GM12878 (cell line): ENCODE results near the gene NRXN3. TPM values are rescaled to one million over a fixed set of nuclear protein-coding genes. Genes with fewer than 3 reads are reported as not detected.

ENCODE experiments used
- ATAC-seq: fragments of 200-7000 bp; cut with Tn5 transposase; 3 replicates; pipeline ENCODE4 v1.9.1; 2020; ENCODE audit warnings: mild to moderate bottlenecking, moderate library complexity
- BruUV-seq: library from RNA; stranded (reverse); fragments of 400-500 nt; replicated peaks from 2 replicates; lab custom pipeline; 2021; lab: Mats Ljungman, UMichigan
- CTCF ChIA-PET: fragments of 300-600 bp; sonication (Branson Sonifier 250); formaldehyde crosslinking; extraction: SDS; loops from one replicate; lab custom pipeline; 2021; ENCODE audit warnings: inconsistent platforms; lab: Yijun Ruan, JAX
- POLR2A ChIA-PET: fragments of 350-600 bp; formaldehyde crosslinking; extraction: SDS; loops from one replicate; lab custom pipeline; 2021; ENCODE audit warnings: inconsistent platforms; lab: Charles Lee
- RAD21 ChIA-PET: fragments of 300-600 bp; sonication (Branson Sonifier 250); formaldehyde crosslinking; loops from one replicate; lab custom pipeline; 2023; ENCODE audit warnings: antibody characterized with exemption; ENCODE audit not compliant: unreplicated experiment; lab: Charles Lee
- SMC1A ChIA-PET: fragments of 300-600 bp; sonication (Branson Sonifier 250); formaldehyde crosslinking; loops from one replicate; lab custom pipeline; 2023; ENCODE audit not compliant: unreplicated experiment, uncharacterized antibody; lab: Charles Lee
- DNase-seq: peaks from one replicate; pipeline ENCODE4 v3.0.0-alpha.2; 2011; ENCODE audit warnings: low read depth, low spot score
- FAIRE-seq: peaks from 3 replicates; lab custom pipeline; 2011; peaks lifted over from hg19 to GRCh38; lab: Jason Lieb, UNC
- H2AFZ ChIP-seq: 2 replicates; pipeline ENCODE4 v1.6.0; 2011; ENCODE audit warnings: low read depth, low read length, control low read depth; ENCODE audit not compliant: control insufficient read depth
- H3K27ac ChIP-seq: 2 replicates; pipeline ENCODE4 v1.5.1; 2011; ENCODE audit warnings: control low read depth; ENCODE audit not compliant: control insufficient read depth, insufficient read depth
- H3K27me3 ChIP-seq, 2 experiments: replicated peaks in 1 of 2; 2 replicates each; pipeline versions ENCODE4 v1.6.0 to v1.6.1; 2011; ENCODE audit warnings: low read length in 1 of 2; ENCODE audit not compliant: control insufficient read depth in 2 of 2, insufficient read depth in 2 of 2
- H3K36me3 ChIP-seq, 2 experiments: 2 replicates each; pipeline ENCODE4 v1.5.1; 2011; ENCODE audit warnings: low read length in 1 of 2; ENCODE audit not compliant: control insufficient read depth in 2 of 2, insufficient read depth in 2 of 2
- H3K4me1 ChIP-seq: 2 replicates; pipeline ENCODE4 v1.6.1; 2011; ENCODE audit warnings: mild to moderate bottlenecking, low read length, moderate library complexity, mixed read lengths; ENCODE audit not compliant: control insufficient read depth, insufficient read depth
- H3K4me2 ChIP-seq: 2 replicates; pipeline ENCODE4 v1.6.0; 2011; ENCODE audit warnings: control low read depth; ENCODE audit not compliant: control insufficient read depth, insufficient read depth
- H3K4me3 ChIP-seq: fragments of 200-600 bp; sonication (generic); 2 replicates; pipeline ENCODE4 v1.5.1; 2016
- H3K79me2 ChIP-seq: 2 replicates; pipeline ENCODE4 v1.6.0; 2011; ENCODE audit warnings: low read length; ENCODE audit not compliant: control insufficient read depth, insufficient read depth
- H3K9ac ChIP-seq: 2 replicates; pipeline ENCODE4 v1.8.0; 2011; ENCODE audit warnings: low read length, control low read depth, mixed read lengths; ENCODE audit not compliant: control insufficient read depth, insufficient read depth
- H3K9me3 ChIP-seq: replicated peaks from 3 replicates; pipeline ENCODE4 v1.5.1; 2011; ENCODE audit warnings: mild to moderate bottlenecking, low read length; ENCODE audit not compliant: control insufficient read depth, insufficient read depth
- H4K20me1 ChIP-seq: 2 replicates; pipeline ENCODE4 v1.6.0; 2011; ENCODE audit not compliant: control insufficient read depth, insufficient read depth
- BRCA1 ChIP-seq: IDR thresholded peaks from 2 replicates; pipeline ENCODE4 v1.6.1; 2011; ENCODE audit warnings: low read depth, low read length, improper control_type of control experiment
- CBX5 ChIP-seq: sonication (generic); IDR thresholded peaks from 2 replicates; pipeline ENCODE4 v1.6.1; 2016; ENCODE audit warnings: low read depth, moderate library complexity, mild to moderate bottlenecking, inconsistent platforms
- ESRRA ChIP-seq: IDR thresholded peaks from 2 replicates; pipeline ENCODE4 v1.6.1; 2012; ENCODE audit warnings: mild to moderate bottlenecking, low read length, improper control_type of control experiment
- IRF4 ChIP-seq: IDR thresholded peaks from 2 replicates; pipeline ENCODE4 v1.6.1; 2011; ENCODE audit warnings: low read depth, low read length
- NFIC ChIP-seq: IDR thresholded peaks from 2 replicates; pipeline ENCODE4 v1.6.1; 2012; ENCODE audit warnings: low read depth, mild to moderate bottlenecking, inconsistent platforms, low read length, moderate library complexity
- RUNX3 ChIP-seq: IDR thresholded peaks from 2 replicates; pipeline ENCODE4 v1.6.1; 2012; ENCODE audit warnings: low read length, inconsistent platforms
- SUZ12 ChIP-seq: fragments of 200-600 bp; sonication (generic); IDR thresholded peaks from one replicate; pipeline ENCODE4 v1.6.1; 2018; ENCODE audit warnings: antibody characterized with exemption, mild to moderate bottlenecking; ENCODE audit not compliant: unreplicated experiment
- ZNF207 ChIP-seq: fragments of 450-650 bp; IDR thresholded peaks from 2 replicates; pipeline ENCODE4 v1.6.1; 2014; ENCODE audit warnings: antibody characterized with exemption, mild to moderate bottlenecking, borderline replicate concordance
- WGBS: methylation state at CpG from one replicate; pipeline ENCODE4 v1.1.6; 2016; ENCODE audit warnings: low lambda C conversion rate; ENCODE audit not compliant: insufficient replicate concordance, insufficient coverage; ENCODE audit errors: missing lambda C conversion rate; 5-methylcytosine and 5-hydroxymethylcytosine counted together
- in situ Hi-C: fragments of 300-500 bp; cut with MboI; formaldehyde crosslinking; loops from 9 replicates; pipeline ENCODE4 v1.14.3; 2018; ENCODE audit warnings: mixed read lengths
- intact Hi-C: fragments of 100-400 bp; cut with micrococcal nuclease; formaldehyde crosslinking; loops from one replicate; pipeline ENCODE4 v1.14.2; 2022; ENCODE audit not compliant: unreplicated experiment
- polyA plus RNA-seq, 11 experiments: library from polyadenylated mRNA; depleted of rRNA in 4 of 11; unstranded in 6 of 11; stranded (reverse) in 5 of 11; fragments of >200 nt; fragmentation: Nextera tagmentation in 4 of 11; fragmentation: Illumina TruSeq in 1 of 11; extraction: Ambion mirVana in 4 of 11; extraction: Trizol in 1 of 11; gene quantifications; 1 replicate in 1 of 11; 2 replicates in 10 of 11; pipeline versions ENCODE4 v1.2.1 to v1.2.3, GENCODE V29; 2011 to 2016; ENCODE audit warnings: inconsistent platforms in 2 of 11, missing spikeins in 2 of 11, low read depth in 1 of 11
- total RNA-seq, 4 experiments: library from RNA; depleted of rRNA in 3 of 4; stranded (reverse); fragments of >200 nt in 3 of 4; fragmentation: Illumina TruSeq in 1 of 4; extraction: Trizol in 1 of 4; gene quantifications; 2 replicates each; pipeline versions ENCODE4 v1.2.1 to v1.2.3, GENCODE V29; 2013 to 2021
- TF ChIP-seq, protein P1 (sequence below): fragments of 450-650 bp; IDR thresholded peaks from 2 replicates; pipeline ENCODE4 v1.6.1; 2016; ENCODE audit warnings: mild to moderate bottlenecking, moderate library complexity, borderline replicate concordance
- TF ChIP-seq, protein P2 (sequence below): IDR thresholded peaks from 2 replicates; pipeline ENCODE4 v1.6.1; 2011; ENCODE audit warnings: borderline replicate concordance, low read depth, mild to moderate bottlenecking, moderate library complexity, low read length; ENCODE audit not compliant: insufficient read depth, poor library complexity, severe bottlenecking
- TF ChIP-seq, protein P3 (sequence below): fragments of 450-650 bp; IDR thresholded peaks from 2 replicates; pipeline ENCODE4 v1.6.1; 2017; ENCODE audit warnings: mild to moderate bottlenecking, moderate library complexity
- TF ChIP-seq, protein P4 (sequence below): fragments of 450-650 bp; IDR thresholded peaks from 2 replicates; pipeline ENCODE4 v1.6.1; 2016; ENCODE audit warnings: mild to moderate bottlenecking

Gene NRXN3
- total and polyA plus RNA-seq, 10 of the 15 experiments (the other 5 are each of a cell fraction or from before 2014, with no cell fraction given), result 0.52 to 3.3 (median 1.4) TPM

DNA sequence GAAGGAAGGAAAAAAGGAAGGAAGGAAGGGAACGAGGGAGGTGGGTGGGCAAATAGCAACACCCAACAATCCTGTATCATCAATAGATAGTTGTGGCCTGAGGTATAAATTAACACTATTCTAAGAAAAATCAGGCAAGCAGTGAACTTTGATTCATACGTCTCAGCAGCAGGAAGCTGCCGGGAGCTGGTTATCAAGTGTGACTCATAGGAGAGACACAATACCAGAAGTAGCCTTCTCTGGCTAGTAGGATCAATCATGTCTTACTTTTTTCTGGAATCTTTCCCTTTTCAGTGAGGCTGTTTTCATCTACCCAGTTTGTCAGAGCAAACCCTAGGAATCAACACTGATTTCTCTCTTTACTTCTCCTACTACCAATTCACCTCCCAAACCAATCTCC, 780.5 kb downstream of the NRXN3 start:
- TF ChIP-seq NFIC (no peak), ZNF207 (no peak), SUZ12 (no peak), ESRRA (no peak), RUNX3 (no peak), IRF4 (no peak), BRCA1 (no peak), CBX5 (no peak)
- TF ChIP-seq, protein P1, sequence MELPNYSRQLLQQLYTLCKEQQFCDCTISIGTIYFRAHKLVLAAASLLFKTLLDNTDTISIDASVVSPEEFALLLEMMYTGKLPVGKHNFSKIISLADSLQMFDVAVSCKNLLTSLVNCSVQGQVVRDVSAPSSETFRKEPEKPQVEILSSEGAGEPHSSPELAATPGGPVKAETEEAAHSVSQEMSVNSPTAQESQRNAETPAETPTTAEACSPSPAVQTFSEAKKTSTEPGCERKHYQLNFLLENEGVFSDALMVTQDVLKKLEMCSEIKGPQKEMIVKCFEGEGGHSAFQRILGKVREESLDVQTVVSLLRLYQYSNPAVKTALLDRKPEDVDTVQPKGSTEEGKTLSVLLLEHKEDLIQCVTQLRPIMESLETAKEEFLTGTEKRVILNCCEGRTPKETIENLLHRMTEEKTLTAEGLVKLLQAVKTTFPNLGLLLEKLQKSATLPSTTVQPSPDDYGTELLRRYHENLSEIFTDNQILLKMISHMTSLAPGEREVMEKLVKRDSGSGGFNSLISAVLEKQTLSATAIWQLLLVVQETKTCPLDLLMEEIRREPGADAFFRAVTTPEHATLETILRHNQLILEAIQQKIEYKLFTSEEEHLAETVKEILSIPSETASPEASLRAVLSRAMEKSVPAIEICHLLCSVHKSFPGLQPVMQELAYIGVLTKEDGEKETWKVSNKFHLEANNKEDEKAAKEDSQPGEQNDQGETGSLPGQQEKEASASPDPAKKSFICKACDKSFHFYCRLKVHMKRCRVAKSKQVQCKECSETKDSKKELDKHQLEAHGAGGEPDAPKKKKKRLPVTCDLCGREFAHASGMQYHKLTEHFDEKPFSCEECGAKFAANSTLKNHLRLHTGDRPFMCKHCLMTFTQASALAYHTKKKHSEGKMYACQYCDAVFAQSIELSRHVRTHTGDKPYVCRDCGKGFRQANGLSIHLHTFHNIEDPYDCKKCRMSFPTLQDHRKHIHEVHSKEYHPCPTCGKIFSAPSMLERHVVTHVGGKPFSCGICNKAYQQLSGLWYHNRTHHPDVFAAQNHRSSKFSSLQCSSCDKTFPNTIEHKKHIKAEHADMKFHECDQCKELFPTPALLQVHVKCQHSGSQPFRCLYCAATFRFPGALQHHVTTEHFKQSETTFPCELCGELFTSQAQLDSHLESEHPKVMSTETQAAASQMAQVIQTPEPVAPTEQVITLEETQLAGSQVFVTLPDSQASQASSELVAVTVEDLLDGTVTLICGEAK, result no peak
- TF ChIP-seq, protein P2, sequence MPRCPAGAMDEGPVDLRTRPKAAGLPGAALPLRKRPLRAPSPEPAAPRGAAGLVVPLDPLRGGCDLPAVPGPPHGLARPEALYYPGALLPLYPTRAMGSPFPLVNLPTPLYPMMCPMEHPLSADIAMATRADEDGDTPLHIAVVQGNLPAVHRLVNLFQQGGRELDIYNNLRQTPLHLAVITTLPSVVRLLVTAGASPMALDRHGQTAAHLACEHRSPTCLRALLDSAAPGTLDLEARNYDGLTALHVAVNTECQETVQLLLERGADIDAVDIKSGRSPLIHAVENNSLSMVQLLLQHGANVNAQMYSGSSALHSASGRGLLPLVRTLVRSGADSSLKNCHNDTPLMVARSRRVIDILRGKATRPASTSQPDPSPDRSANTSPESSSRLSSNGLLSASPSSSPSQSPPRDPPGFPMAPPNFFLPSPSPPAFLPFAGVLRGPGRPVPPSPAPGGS, result no peak
- TF ChIP-seq, protein P3, sequence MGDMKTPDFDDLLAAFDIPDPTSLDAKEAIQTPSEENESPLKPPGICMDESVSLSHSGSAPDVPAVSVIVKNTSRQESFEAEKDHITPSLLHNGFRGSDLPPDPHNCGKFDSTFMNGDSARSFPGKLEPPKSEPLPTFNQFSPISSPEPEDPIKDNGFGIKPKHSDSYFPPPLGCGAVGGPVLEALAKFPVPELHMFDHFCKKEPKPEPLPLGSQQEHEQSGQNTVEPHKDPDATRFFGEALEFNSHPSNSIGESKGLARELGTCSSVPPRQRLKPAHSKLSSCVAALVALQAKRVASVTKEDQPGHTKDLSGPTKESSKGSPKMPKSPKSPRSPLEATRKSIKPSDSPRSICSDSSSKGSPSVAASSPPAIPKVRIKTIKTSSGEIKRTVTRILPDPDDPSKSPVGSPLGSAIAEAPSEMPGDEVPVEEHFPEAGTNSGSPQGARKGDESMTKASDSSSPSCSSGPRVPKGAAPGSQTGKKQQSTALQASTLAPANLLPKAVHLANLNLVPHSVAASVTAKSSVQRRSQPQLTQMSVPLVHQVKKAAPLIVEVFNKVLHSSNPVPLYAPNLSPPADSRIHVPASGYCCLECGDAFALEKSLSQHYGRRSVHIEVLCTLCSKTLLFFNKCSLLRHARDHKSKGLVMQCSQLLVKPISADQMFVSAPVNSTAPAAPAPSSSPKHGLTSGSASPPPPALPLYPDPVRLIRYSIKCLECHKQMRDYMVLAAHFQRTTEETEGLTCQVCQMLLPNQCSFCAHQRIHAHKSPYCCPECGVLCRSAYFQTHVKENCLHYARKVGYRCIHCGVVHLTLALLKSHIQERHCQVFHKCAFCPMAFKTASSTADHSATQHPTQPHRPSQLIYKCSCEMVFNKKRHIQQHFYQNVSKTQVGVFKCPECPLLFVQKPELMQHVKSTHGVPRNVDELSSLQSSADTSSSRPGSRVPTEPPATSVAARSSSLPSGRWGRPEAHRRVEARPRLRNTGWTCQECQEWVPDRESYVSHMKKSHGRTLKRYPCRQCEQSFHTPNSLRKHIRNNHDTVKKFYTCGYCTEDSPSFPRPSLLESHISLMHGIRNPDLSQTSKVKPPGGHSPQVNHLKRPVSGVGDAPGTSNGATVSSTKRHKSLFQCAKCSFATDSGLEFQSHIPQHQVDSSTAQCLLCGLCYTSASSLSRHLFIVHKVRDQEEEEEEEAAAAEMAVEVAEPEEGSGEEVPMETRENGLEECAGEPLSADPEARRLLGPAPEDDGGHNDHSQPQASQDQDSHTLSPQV, result no peak
- TF ChIP-seq, protein P4, sequence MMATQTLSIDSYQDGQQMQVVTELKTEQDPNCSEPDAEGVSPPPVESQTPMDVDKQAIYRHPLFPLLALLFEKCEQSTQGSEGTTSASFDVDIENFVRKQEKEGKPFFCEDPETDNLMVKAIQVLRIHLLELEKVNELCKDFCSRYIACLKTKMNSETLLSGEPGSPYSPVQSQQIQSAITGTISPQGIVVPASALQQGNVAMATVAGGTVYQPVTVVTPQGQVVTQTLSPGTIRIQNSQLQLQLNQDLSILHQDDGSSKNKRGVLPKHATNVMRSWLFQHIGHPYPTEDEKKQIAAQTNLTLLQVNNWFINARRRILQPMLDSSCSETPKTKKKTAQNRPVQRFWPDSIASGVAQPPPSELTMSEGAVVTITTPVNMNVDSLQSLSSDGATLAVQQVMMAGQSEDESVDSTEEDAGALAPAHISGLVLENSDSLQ, result no peak
- no peaks in the 10 kb centered on the region for H4K20me1 ChIP-seq
- WGBS, result 21% methylated on average over 3 of the region's 3 CpGs
- FAIRE-seq, result no peak
- no peaks in the 10 kb centered on the region for H3K79me2 ChIP-seq
- H3K4me3 ChIP-seq, result no peak overlapping the region
- H3K4me1 ChIP-seq, result no peaks in the 10 kb centered on the region
- ChIA-PET RAD21 (no interaction called here), CTCF (interaction anchor here (0.7 to 2.0 kb wide), 2 partner anchors 9 to 17 kb away, joined by 5 to 9 read pairs; no protein-coding TSS in a partner anchor), SMC1A (no interaction called here), POLR2A (no interaction called here)
- no peak overlapping the region for H3K9ac ChIP-seq
- no peaks in the 10 kb centered on the region for H3K36me3 ChIP-seq
- ATAC-seq, result no peak
- in situ Hi-C loops (no loop called here), intact Hi-C loops (no loop called here)
- no TSS peak for BruUV-seq
- DNase-seq, result no peak
- H3K4me2 ChIP-seq, result no peak overlapping the region
- no peak overlapping the region for H2AFZ ChIP-seq
- H3K27ac ChIP-seq, result no peak overlapping the region
- H3K27me3 ChIP-seq, result no peaks in the 10 kb centered on the region
- H3K9me3 ChIP-seq, result no peaks in the 10 kb centered on the region
